Stimulated activated naive CD8-positive, alpha-beta T cell treated with anti-CD3 and anti-CD28 coated beads, Interleukin-15, Interleukin-2, amounts not matched to agents 100 ng/mL and 50 ng/mL, for 24 hours (primary cell): ENCODE data around the gene TRIP4.

ENCODE experiments used
- H3K27ac Mint-ChIP-seq: one replicate; pipeline ENCODE4 v1.8.0; 2021; ENCODE audit warnings: mild to moderate bottlenecking, mixed read lengths
- H3K27me3 Mint-ChIP-seq: one replicate; pipeline ENCODE4 v1.8.0; 2021; ENCODE audit warnings: mixed read lengths
- H3K36me3 Mint-ChIP-seq: one replicate; pipeline ENCODE4 v1.8.0; 2021; ENCODE audit warnings: low read depth, mixed read lengths
- H3K4me1 Mint-ChIP-seq: one replicate; pipeline ENCODE4 v1.8.0; 2021; ENCODE audit warnings: low read depth, mixed read lengths
- H3K4me3 Mint-ChIP-seq: one replicate; pipeline ENCODE4 v1.8.0; 2021; ENCODE audit warnings: mild to moderate bottlenecking, mixed read lengths
- H3K9me3 Mint-ChIP-seq: one replicate; pipeline ENCODE4 v1.8.0; 2021; ENCODE audit warnings: mixed read lengths

TRIP4 gene

GRCh38 chr15:64452988-64453688 is 65.5 kb downstream of the TRIP4 start:
- Mint-ChIP-seq H3K4me3 (no peak overlapping the region), H3K9me3 (no peaks in the 10 kb centered on the region), H3K36me3 (peaks cover 16% of the 10 kb centered on the region), H3K4me1 (peaks cover 55% of the 10 kb centered on the region), H3K27me3 (no peaks in the 10 kb centered on the region), H3K27ac (no peak overlapping the region)

GRCh38 chr15:64453689-64454037 is 66.0 kb downstream of the TRIP4 start:
- Mint-ChIP-seq H3K4me3 (no peak overlapping the region), H3K27ac (no peak overlapping the region), H3K36me3 (peaks cover 11% of the 10 kb centered on the region), H3K27me3 (no peaks in the 10 kb centered on the region), H3K4me1 (peaks cover 53% of the 10 kb centered on the region), H3K9me3 (no peaks in the 10 kb centered on the region)

- no peak overlapping the region for H3K27ac Mint-ChIP-seq
- H3K36me3 Mint-ChIP-seq, result peaks cover 9% of the 10 kb centered on the region
- H3K27me3 Mint-ChIP-seq, result no peaks in the 10 kb centered on the region
- peaks cover 57% of the 10 kb centered on the region for H3K4me1 Mint-ChIP-seq
- no peaks in the 10 kb centered on the region for H3K9me3 Mint-ChIP-seq
- H3K4me3 Mint-ChIP-seq, result no peak overlapping the region
These were observed 66.6 kb downstream of the TRIP4 start for GRCh38 chr15:64454282-64454681.

- no peaks in the 10 kb centered on the region for H3K9me3 Mint-ChIP-seq
- H3K27me3 Mint-ChIP-seq, result no peaks in the 10 kb centered on the region
- no peak overlapping the region for H3K4me3 Mint-ChIP-seq
- peak overlapping the region; percentile 46 for H3K27ac Mint-ChIP-seq
- peaks cover 5% of the 10 kb centered on the region for H3K36me3 Mint-ChIP-seq
- peaks cover 56% of the 10 kb centered on the region for H3K4me1 Mint-ChIP-seq
These were observed 68.3 kb downstream of the TRIP4 start for GRCh38 chr15:64455961-64456371.

GRCh38 chr15:64456634-64457108 is 69.0 kb downstream of the TRIP4 start:
- Mint-ChIP-seq H3K9me3 (no peaks in the 10 kb centered on the region), H3K4me3 (peak overlapping the region; percentile 14), H3K27ac (peak overlapping the region; percentile 83), H3K36me3 (peaks cover 8% of the 10 kb centered on the region), H3K27me3 (no peaks in the 10 kb centered on the region), H3K4me1 (peaks cover 61% of the 10 kb centered on the region)

GRCh38 chr15:64459066-64459781 is 71.6 kb downstream of the TRIP4 start:
- Mint-ChIP-seq H3K27ac (peak overlapping the region; percentile 96), H3K27me3 (no peaks in the 10 kb centered on the region), H3K36me3 (peaks cover 19% of the 10 kb centered on the region), H3K4me3 (peak overlapping the region; percentile 90), H3K4me1 (peaks cover 77% of the 10 kb centered on the region), H3K9me3 (no peaks in the 10 kb centered on the region)

GRCh38 chr15:64460206-64460723 is 72.6 kb downstream of the TRIP4 start, which contains the start of gene ZNF609:
ZNF609 (plus strand) TSS chr15:64460578; CDS start chr15:64499420, 38,842 bp downstream.
- peaks cover 28% of the 10 kb centered on the region for H3K36me3 Mint-ChIP-seq
- H3K4me1 Mint-ChIP-seq, result peaks cover 88% of the 10 kb centered on the region
- no peaks in the 10 kb centered on the region for H3K27me3 Mint-ChIP-seq
- H3K27ac Mint-ChIP-seq, result peak within 1 kb of the TSS; percentile 96
- H3K9me3 Mint-ChIP-seq, result no peaks in the 10 kb centered on the region
- peak within 1 kb of the TSS; percentile 90 for H3K4me3 Mint-ChIP-seq

GRCh38 chr15:64460724-64461720 is 73.4 kb downstream of the TRIP4 start:
- H3K27ac Mint-ChIP-seq, result peak overlapping the region; percentile 88
- no peaks in the 10 kb centered on the region for H3K9me3 Mint-ChIP-seq
- peak overlapping the region; percentile 88 for H3K4me3 Mint-ChIP-seq
- peaks cover 86% of the 10 kb centered on the region for H3K4me1 Mint-ChIP-seq
- no peaks in the 10 kb centered on the region for H3K27me3 Mint-ChIP-seq
- H3K36me3 Mint-ChIP-seq, result peaks cover 24% of the 10 kb centered on the region

- peaks cover 86% of the 10 kb centered on the region for H3K4me1 Mint-ChIP-seq
- no peaks in the 10 kb centered on the region for H3K9me3 Mint-ChIP-seq
- peaks cover 22% of the 10 kb centered on the region for H3K36me3 Mint-ChIP-seq
- peak overlapping the region; percentile 88 for H3K4me3 Mint-ChIP-seq
- no peaks in the 10 kb centered on the region for H3K27me3 Mint-ChIP-seq
- H3K27ac Mint-ChIP-seq, result peak overlapping the region; percentile 88
These were observed 74.1 kb downstream of the TRIP4 start for GRCh38 chr15:64461721-64462162.

GRCh38 chr15:64462492-64462891 is 74.9 kb downstream of the TRIP4 start:
- no peaks in the 10 kb centered on the region for H3K27me3 Mint-ChIP-seq
- peaks cover 22% of the 10 kb centered on the region for H3K36me3 Mint-ChIP-seq
- no peaks in the 10 kb centered on the region for H3K9me3 Mint-ChIP-seq
- peak overlapping the region; percentile 43 for H3K27ac Mint-ChIP-seq
- H3K4me1 Mint-ChIP-seq, result peaks cover 85% of the 10 kb centered on the region
- peak overlapping the region; percentile 88 for H3K4me3 Mint-ChIP-seq

- H3K4me1 Mint-ChIP-seq, result peaks cover 79% of the 10 kb centered on the region
- H3K27ac Mint-ChIP-seq, result peak overlapping the region; percentile 43
- no peaks in the 10 kb centered on the region for H3K27me3 Mint-ChIP-seq
- no peaks in the 10 kb centered on the region for H3K9me3 Mint-ChIP-seq
- peaks cover 33% of the 10 kb centered on the region for H3K36me3 Mint-ChIP-seq
- H3K4me3 Mint-ChIP-seq, result peak overlapping the region; percentile 4
These were observed 76.8 kb downstream of the TRIP4 start for GRCh38 chr15:64464276-64465005.

- no peaks in the 10 kb centered on the region for H3K9me3 Mint-ChIP-seq
- no peak overlapping the region for H3K4me3 Mint-ChIP-seq
- H3K4me1 Mint-ChIP-seq, result peaks cover 69% of the 10 kb centered on the region
- no peaks in the 10 kb centered on the region for H3K27me3 Mint-ChIP-seq
- peaks cover 46% of the 10 kb centered on the region for H3K36me3 Mint-ChIP-seq
- H3K27ac Mint-ChIP-seq, result no peak overlapping the region
These were observed 78.9 kb downstream of the TRIP4 start for GRCh38 chr15:64466408-64467141.

GRCh38 chr15:64472161-64472560 is 84.5 kb downstream of the TRIP4 start:
- Mint-ChIP-seq H3K9me3 (no peaks in the 10 kb centered on the region), H3K4me3 (no peak overlapping the region), H3K27me3 (no peaks in the 10 kb centered on the region), H3K4me1 (peaks cover 31% of the 10 kb centered on the region), H3K36me3 (peaks cover 40% of the 10 kb centered on the region), H3K27ac (no peak overlapping the region)
